GM23338 (cell line): ENCODE data around the gene COG7. TPM values are rescaled to one million over a fixed set of nuclear protein-coding genes. Genes with fewer than 3 reads are reported as not detected.

Experiments used
- ATAC-seq: fragments of 200-7000 bp; cut with Tn5 transposase; 3 replicates; pipeline ENCODE4 v1.9.1; 2020
- DNase-seq: peaks from one replicate; pipeline ENCODE4 v3.0.0-alpha.2; 2015; ENCODE audit warnings: low spot score
- H2AFZ ChIP-seq: fragments of 200-600 bp; sonication (generic); 2 replicates; pipeline ENCODE4 v1.8.0; 2016; ENCODE audit warnings: antibody characterized with exemption, mild to moderate bottlenecking, moderate library complexity
- H3F3A ChIP-seq: fragments of 200-600 bp; sonication (generic); replicated peaks from 2 replicates; pipeline ENCODE4 v1.8.0; 2017; ENCODE audit warnings: antibody characterized with exemption, mixed run types, low read depth
- H3K27ac ChIP-seq: fragments of 200-600 bp; sonication (generic); 2 replicates; pipeline ENCODE4 v1.6.1; 2016; ENCODE audit warnings: low read depth
- H3K27me3 ChIP-seq: fragments of 200-600 bp; sonication (generic); 2 replicates; pipeline ENCODE4 v1.8.0; 2016; ENCODE audit warnings: mild to moderate bottlenecking, mixed run types, moderate library complexity; ENCODE audit not compliant: insufficient read depth
- H3K36me3 ChIP-seq: fragments of 200-600 bp; sonication (generic); 2 replicates; pipeline ENCODE4 v1.8.0; 2016; ENCODE audit warnings: mild to moderate bottlenecking; ENCODE audit not compliant: insufficient read depth
- H3K4me1 ChIP-seq: fragments of 200-600 bp; sonication (generic); 2 replicates; pipeline ENCODE4 v1.8.0; 2016; ENCODE audit warnings: mild to moderate bottlenecking, moderate library complexity; ENCODE audit not compliant: insufficient read depth
- H3K4me2 ChIP-seq: fragments of 200-600 bp; sonication (generic); 2 replicates; pipeline ENCODE4 v1.7.1; 2017; ENCODE audit warnings: mixed run types
- H3K4me3 ChIP-seq: fragments of 200-600 bp; sonication (generic); 2 replicates; pipeline ENCODE4 v1.6.1; 2016; ENCODE audit warnings: mixed run types
- H3K79me2 ChIP-seq: fragments of 200-600 bp; sonication (generic); replicated peaks from 2 replicates; pipeline ENCODE4 v1.8.0; 2017; ENCODE audit warnings: mild to moderate bottlenecking; ENCODE audit not compliant: insufficient read depth
- H3K9me2 ChIP-seq: fragments of 200-600 bp; sonication (generic); 2 replicates; pipeline ENCODE4 v1.8.0; 2017; ENCODE audit not compliant: insufficient read depth
- H4K20me1 ChIP-seq: fragments of 200-600 bp; sonication (generic); replicated peaks from 2 replicates; pipeline ENCODE4 v1.8.0; 2017; ENCODE audit warnings: mild to moderate bottlenecking; ENCODE audit not compliant: insufficient read depth
- H3K27ac Mint-ChIP-seq: 2 replicates; pipeline ENCODE4 v1.8.0; 2020; ENCODE audit warnings: inconsistent platforms, mild to moderate bottlenecking, moderate library complexity, mixed read lengths
- H3K27me3 Mint-ChIP-seq: 3 replicates; pipeline ENCODE4 v1.8.0; 2022; ENCODE audit warnings: low read depth, mild to moderate bottlenecking, moderate library complexity, mixed read lengths, inconsistent platforms; ENCODE audit not compliant: insufficient read depth, poor library complexity
- H3K36me3 Mint-ChIP-seq: 3 replicates; pipeline ENCODE4 v1.8.0; 2021; ENCODE audit warnings: low read depth, mild to moderate bottlenecking, inconsistent platforms, moderate library complexity, mixed read lengths
- H3K4me1 Mint-ChIP-seq: 3 replicates; pipeline ENCODE4 v1.8.0; 2020; ENCODE audit warnings: mild to moderate bottlenecking, inconsistent platforms, mixed read lengths
- H3K4me3 Mint-ChIP-seq: 3 replicates; pipeline ENCODE4 v1.8.0; 2021; ENCODE audit warnings: moderate library complexity, mild to moderate bottlenecking, inconsistent platforms, mixed read lengths
- H3K9me3 Mint-ChIP-seq: 3 replicates; pipeline ENCODE4 v1.8.0; 2020; ENCODE audit warnings: moderate library complexity, mild to moderate bottlenecking, inconsistent platforms, mixed read lengths
- CREB1 ChIP-seq: fragments of 250-450 bp; sonication (Bioruptor Pico); IDR thresholded peaks from 2 replicates; pipeline ENCODE4 v1.5.0; 2020; ENCODE audit warnings: low read depth, mild to moderate bottlenecking, moderate library complexity
- ETS1 ChIP-seq: IDR thresholded peaks from 2 replicates; pipeline ENCODE4 v1.6.1; 2016; ENCODE audit warnings: antibody characterized with exemption
- EZH2 ChIP-seq: fragments of 200-600 bp; sonication (generic); IDR thresholded peaks from one replicate; pipeline ENCODE4 v1.8.0; 2017; ENCODE audit warnings: antibody characterized with exemption, mild to moderate bottlenecking, low read depth; ENCODE audit not compliant: unreplicated experiment
- EZH2phosphoT487 ChIP-seq: fragments of 200-600 bp; sonication (generic); IDR thresholded peaks from one replicate; pipeline ENCODE4 v1.8.1; 2018; ENCODE audit warnings: antibody characterized with exemption; ENCODE audit not compliant: unreplicated experiment
- JUNB ChIP-seq: IDR thresholded peaks from one replicate; pipeline ENCODE4 v1.6.1; 2016; ENCODE audit warnings: antibody characterized with exemption; ENCODE audit not compliant: unreplicated experiment
- NANOG ChIP-seq: IDR thresholded peaks from 2 replicates; pipeline ENCODE4 v1.6.1; 2016; ENCODE audit warnings: antibody characterized with exemption, borderline replicate concordance
- POLR2AphosphoS5 ChIP-seq: IDR thresholded peaks from 2 replicates; pipeline ENCODE4 v1.6.1; 2016; ENCODE audit warnings: antibody characterized with exemption, low read depth
- REST ChIP-seq: IDR thresholded peaks from one replicate; pipeline ENCODE4 v1.6.1; 2018; ENCODE audit warnings: antibody characterized with exemption; ENCODE audit not compliant: unreplicated experiment
- STAT1 ChIP-seq: IDR thresholded peaks from one replicate; pipeline ENCODE4 v1.6.1; 2016; ENCODE audit warnings: antibody characterized with exemption; ENCODE audit not compliant: unreplicated experiment
- ZNF114 ChIP-seq: fragments of 250-450 bp; sonication (Bioruptor Pico); IDR thresholded peaks from 2 replicates; pipeline ENCODE4 v1.5.0; 2020; ENCODE audit warnings: mild to moderate bottlenecking, moderate library complexity
- ZNF331 ChIP-seq: fragments of 250-450 bp; sonication (Bioruptor Pico); IDR thresholded peaks from 2 replicates; pipeline ENCODE4 v1.5.0; 2020; ENCODE audit warnings: low read depth, mild to moderate bottlenecking, moderate library complexity
- polyA plus RNA-seq: library from polyadenylated mRNA; unstranded; fragments of >200 nt; fragmentation: Nextera tagmentation; extraction: Ambion mirVana; gene quantifications from 2 replicates; pipeline ENCODE4 v1.2.1, GENCODE V29; 2016
- total RNA-seq: library from RNA; depleted of rRNA; stranded (reverse); fragments of >200 nt; shearing (Covaris generic); gene quantifications from 2 replicates; pipeline ENCODE4 v1.2.3, GENCODE V29; 2014
- TF ChIP-seq, protein P1 (sequence below): fragments of 250-450 bp; sonication (Bioruptor Pico); IDR thresholded peaks from 2 replicates; pipeline ENCODE4 v1.5.0; 2020; ENCODE audit warnings: mild to moderate bottlenecking, moderate library complexity
- TF ChIP-seq, protein P2 (sequence below), 2 experiments: fragments of 200-600 bp in 1 of 2; sonication (generic) in 1 of 2; conservative IDR thresholded peaks; 2 replicates each; pipeline versions ENCODE4 v1.5.1 to v1.6.1; 2016 to 2017; ENCODE audit warnings: antibody characterized with exemption in 2 of 2, low read depth in 2 of 2, mild to moderate bottlenecking in 2 of 2, moderate library complexity in 1 of 2

COG7 gene
- total and polyA plus RNA-seq, 2 experiments from 2014 or later, result 9.2 to 20.0 TPM

- Histone ChIP-seq H3K79me2 (no peaks in the 10 kb centered on the region), H4K20me1 (no peaks in the 10 kb centered on the region), H3K4me3 (no peak overlapping the region), H3K4me2 (no peak overlapping the region), H2AFZ (no peak overlapping the region), H3F3A (0 out of 2 replicates have a peak, but pooled peaks cover 4% of the 10 kb centered on the region), H3K4me1 (peaks cover 7% of the 10 kb centered on the region; the same call in 1 of the 2 replicates), H3K9me2 (no peaks in the 10 kb centered on the region), H3K27me3 (no peaks in the 10 kb centered on the region), H3K27ac (no peak overlapping the region), H3K36me3 (no peaks in the 10 kb centered on the region)
- Mint-ChIP-seq H3K4me1 (peaks cover 8% of the 10 kb centered on the region), H3K4me3 (no peak overlapping the region), H3K27ac (no peak overlapping the region), H3K9me3 (no peaks in the 10 kb centered on the region), H3K27me3 (peaks cover 4% of the 10 kb centered on the region), H3K36me3 (peaks cover 7% of the 10 kb centered on the region; the same call in 2 of the 3 replicates)
- DNase-seq (no peak), ATAC-seq (no peak)
- TF ChIP-seq EZH2phosphoT487 (no peak), CREB1 (CRISPR knock-in tag) (no peak), JUNB (no peak), EZH2 (no peak), ETS1 (no peak), NANOG (no peak), STAT1 (no peak), POLR2AphosphoS5 (no peak), REST (no peak), ZNF114 (no peak), ZNF331 (CRISPR knock-in tag) (no peak)
- TF ChIP-seq, protein P1, sequence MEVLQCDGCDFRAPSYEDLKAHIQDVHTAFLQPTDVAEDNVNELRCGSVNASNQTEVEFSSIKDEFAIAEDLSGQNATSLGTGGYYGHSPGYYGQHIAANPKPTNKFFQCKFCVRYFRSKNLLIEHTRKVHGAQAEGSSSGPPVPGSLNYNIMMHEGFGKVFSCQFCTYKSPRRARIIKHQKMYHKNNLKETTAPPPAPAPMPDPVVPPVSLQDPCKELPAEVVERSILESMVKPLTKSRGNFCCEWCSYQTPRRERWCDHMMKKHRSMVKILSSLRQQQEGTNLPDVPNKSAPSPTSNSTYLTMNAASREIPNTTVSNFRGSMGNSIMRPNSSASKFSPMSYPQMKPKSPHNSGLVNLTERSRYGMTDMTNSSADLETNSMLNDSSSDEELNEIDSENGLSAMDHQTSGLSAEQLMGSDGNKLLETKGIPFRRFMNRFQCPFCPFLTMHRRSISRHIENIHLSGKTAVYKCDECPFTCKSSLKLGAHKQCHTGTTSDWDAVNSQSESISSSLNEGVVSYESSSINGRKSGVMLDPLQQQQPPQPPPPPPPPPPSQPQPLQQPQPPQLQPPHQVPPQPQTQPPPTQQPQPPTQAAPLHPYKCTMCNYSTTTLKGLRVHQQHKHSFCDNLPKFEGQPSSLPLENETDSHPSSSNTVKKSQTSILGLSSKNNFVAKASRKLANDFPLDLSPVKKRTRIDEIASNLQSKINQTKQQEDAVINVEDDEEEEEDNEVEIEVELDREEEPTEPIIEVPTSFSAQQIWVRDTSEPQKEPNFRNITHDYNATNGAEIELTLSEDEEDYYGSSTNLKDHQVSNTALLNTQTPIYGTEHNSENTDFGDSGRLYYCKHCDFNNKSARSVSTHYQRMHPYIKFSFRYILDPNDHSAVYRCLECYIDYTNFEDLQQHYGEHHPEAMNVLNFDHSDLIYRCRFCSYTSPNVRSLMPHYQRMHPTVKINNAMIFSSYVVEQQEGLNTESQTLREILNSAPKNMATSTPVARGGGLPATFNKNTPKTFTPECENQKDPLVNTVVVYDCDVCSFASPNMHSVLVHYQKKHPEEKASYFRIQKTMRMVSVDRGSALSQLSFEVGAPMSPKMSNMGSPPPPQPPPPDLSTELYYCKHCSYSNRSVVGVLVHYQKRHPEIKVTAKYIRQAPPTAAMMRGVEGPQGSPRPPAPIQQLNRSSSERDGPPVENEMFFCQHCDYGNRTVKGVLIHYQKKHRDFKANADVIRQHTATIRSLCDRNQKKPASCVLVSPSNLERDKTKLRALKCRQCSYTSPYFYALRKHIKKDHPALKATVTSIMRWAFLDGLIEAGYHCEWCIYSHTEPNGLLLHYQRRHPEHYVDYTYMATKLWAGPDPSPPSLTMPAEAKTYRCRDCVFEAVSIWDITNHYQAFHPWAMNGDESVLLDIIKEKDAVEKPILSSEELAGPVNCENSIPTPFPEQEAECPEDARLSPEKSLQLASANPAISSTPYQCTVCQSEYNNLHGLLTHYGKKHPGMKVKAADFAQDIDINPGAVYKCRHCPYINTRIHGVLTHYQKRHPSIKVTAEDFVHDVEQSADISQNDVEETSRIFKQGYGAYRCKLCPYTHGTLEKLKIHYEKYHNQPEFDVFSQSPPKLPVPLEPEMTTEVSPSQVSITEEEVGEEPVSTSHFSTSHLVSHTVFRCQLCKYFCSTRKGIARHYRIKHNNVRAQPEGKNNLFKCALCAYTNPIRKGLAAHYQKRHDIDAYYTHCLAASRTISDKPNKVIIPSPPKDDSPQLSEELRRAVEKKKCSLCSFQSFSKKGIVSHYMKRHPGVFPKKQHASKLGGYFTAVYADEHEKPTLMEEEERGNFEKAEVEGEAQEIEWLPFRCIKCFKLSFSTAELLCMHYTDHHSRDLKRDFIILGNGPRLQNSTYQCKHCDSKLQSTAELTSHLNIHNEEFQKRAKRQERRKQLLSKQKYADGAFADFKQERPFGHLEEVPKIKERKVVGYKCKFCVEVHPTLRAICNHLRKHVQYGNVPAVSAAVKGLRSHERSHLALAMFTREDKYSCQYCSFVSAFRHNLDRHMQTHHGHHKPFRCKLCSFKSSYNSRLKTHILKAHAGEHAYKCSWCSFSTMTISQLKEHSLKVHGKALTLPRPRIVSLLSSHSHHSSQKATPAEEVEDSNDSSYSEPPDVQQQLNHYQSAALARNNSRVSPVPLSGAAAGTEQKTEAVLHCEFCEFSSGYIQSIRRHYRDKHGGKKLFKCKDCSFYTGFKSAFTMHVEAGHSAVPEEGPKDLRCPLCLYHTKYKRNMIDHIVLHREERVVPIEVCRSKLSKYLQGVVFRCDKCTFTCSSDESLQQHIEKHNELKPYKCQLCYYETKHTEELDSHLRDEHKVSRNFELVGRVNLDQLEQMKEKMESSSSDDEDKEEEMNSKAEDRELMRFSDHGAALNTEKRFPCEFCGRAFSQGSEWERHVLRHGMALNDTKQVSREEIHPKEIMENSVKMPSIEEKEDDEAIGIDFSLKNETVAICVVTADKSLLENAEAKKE (CRISPR knock-in tag), result no peak
- TF ChIP-seq, protein P2, sequence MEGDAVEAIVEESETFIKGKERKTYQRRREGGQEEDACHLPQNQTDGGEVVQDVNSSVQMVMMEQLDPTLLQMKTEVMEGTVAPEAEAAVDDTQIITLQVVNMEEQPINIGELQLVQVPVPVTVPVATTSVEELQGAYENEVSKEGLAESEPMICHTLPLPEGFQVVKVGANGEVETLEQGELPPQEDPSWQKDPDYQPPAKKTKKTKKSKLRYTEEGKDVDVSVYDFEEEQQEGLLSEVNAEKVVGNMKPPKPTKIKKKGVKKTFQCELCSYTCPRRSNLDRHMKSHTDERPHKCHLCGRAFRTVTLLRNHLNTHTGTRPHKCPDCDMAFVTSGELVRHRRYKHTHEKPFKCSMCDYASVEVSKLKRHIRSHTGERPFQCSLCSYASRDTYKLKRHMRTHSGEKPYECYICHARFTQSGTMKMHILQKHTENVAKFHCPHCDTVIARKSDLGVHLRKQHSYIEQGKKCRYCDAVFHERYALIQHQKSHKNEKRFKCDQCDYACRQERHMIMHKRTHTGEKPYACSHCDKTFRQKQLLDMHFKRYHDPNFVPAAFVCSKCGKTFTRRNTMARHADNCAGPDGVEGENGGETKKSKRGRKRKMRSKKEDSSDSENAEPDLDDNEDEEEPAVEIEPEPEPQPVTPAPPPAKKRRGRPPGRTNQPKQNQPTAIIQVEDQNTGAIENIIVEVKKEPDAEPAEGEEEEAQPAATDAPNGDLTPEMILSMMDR (conservative IDR thresholded peaks at IDR 0.05; ENCODE audit: low read depth in 2 of 2), result no peak
Measured at GRCh38 chr16:23416816-23417215, 36.2 kb downstream of the COG7 start.
